Measurements from ENCODE around the gene CHAF1B.
"Not testable (repeated sequence)": the region's sequence is repeated elsewhere in the genome, so short reads cannot be mapped to it uniquely, and the experiment has no call there.

CHAF1B gene

GRCh38 chr21:36388835-36389234 is 3.6 kb downstream of the CHAF1B start:
- DNase-seq (ENCODE audit: low read depth): no peak

- not testable (repeated sequence) for DNase-seq (ENCODE audit: low read depth)
These were observed 6.5 kb downstream of the CHAF1B start for GRCh38 chr21:36391649-36392048.

GRCh38 chr21:36395353-36396111 is 10.3 kb downstream of the CHAF1B start:
- DNase-seq (ENCODE audit: low read depth): no peak

- no peak for DNase-seq (ENCODE audit: low read depth)
These were observed 11.1 kb downstream of the CHAF1B start for GRCh38 chr21:36396325-36396724.

GRCh38 chr21:36396971-36397370 is 11.8 kb downstream of the CHAF1B start:
- DNase-seq (ENCODE audit: low read depth): no peak

GRCh38 chr21:36397606-36398005 is 12.4 kb downstream of the CHAF1B start:
- no peak for DNase-seq (ENCODE audit: low read depth)

GRCh38 chr21:36399736-36400135 is 14.5 kb downstream of the CHAF1B start:
- not testable (repeated sequence) for DNase-seq (ENCODE audit: low read depth)

GRCh38 chr21:36400719-36401118 is 15.5 kb downstream of the CHAF1B start:
- DNase-seq (ENCODE audit: low read depth): no peak

GRCh38 chr21:36402339-36402738 is 17.1 kb downstream of the CHAF1B start:
- no peak for DNase-seq (ENCODE audit: low read depth)

- DNase-seq (ENCODE audit: low read depth): no peak
These were observed 18.5 kb downstream of the CHAF1B start for GRCh38 chr21:36403713-36404112.

- no peak for DNase-seq (ENCODE audit: low read depth)
These were observed 23.4 kb downstream of the CHAF1B start for GRCh38 chr21:36408568-36408967.

GRCh38 chr21:36411301-36411700 is 26.1 kb downstream of the CHAF1B start:
- no peak for DNase-seq (ENCODE audit: low read depth)

GRCh38 chr21:36412916-36413315 is 27.7 kb downstream of the CHAF1B start:
- DNase-seq (ENCODE audit: low read depth): no peak

GRCh38 chr21:36415375-36415774 is 30.2 kb downstream of the CHAF1B start:
- DNase-seq (ENCODE audit: low read depth): no peak

GRCh38 chr21:36419241-36419640 is 34.0 kb downstream of the CHAF1B start:
- DNase-seq (ENCODE audit: low read depth): no peak

GRCh38 chr21:36419996-36420395 is 34.8 kb downstream of the CHAF1B start:
- peak; percentile 22 for DNase-seq (ENCODE audit: low read depth)

- no peak for DNase-seq (ENCODE audit: low read depth)
These were observed 35.6 kb downstream of the CHAF1B start for GRCh38 chr21:36420571-36421339.

GRCh38 chr21:36422279-36423098 is 37.3 kb downstream of the CHAF1B start:
- no peak for DNase-seq (ENCODE audit: low read depth)

- DNase-seq (ENCODE audit: low read depth): no peak
These were observed 38.7 kb downstream of the CHAF1B start for GRCh38 chr21:36423771-36424433.

- no peak for DNase-seq (ENCODE audit: low read depth)
These were observed 39.4 kb downstream of the CHAF1B start for GRCh38 chr21:36424592-36424991.

- no peak for DNase-seq (ENCODE audit: low read depth)
These were observed 40.1 kb downstream of the CHAF1B start for GRCh38 chr21:36425286-36425685.

GRCh38 chr21:36427502-36427901 is 42.3 kb downstream of the CHAF1B start:
- DNase-seq (ENCODE audit: low read depth): no peak

Measured in GM04503 (cell line).